SU-DHL-6 (cell line): ENCODE measurements around the gene CCK.

Experiments used
- H2AFZ ChIP-seq: fragments of 200-600 bp; sonication (generic); 2 replicates; pipeline ENCODE4 v1.6.1; 2014; ENCODE audit warnings: low read depth, mild to moderate bottlenecking, moderate library complexity, mixed read lengths, antibody characterized with exemption, low read length; ENCODE audit not compliant: severe bottlenecking
- H3F3A ChIP-seq: fragments of 200-600 bp; shearing (Covaris generic); 2 replicates; pipeline ENCODE4 v1.6.0; 2016; ENCODE audit warnings: antibody characterized with exemption, mild to moderate bottlenecking; ENCODE audit not compliant: insufficient read depth
- H3K27ac ChIP-seq: fragments of 200-600 bp; sonication (generic); 2 replicates; pipeline ENCODE4 v1.5.1; 2016; ENCODE audit warnings: low read depth, mild to moderate bottlenecking, low read length, moderate library complexity, mixed read lengths
- H3K27me3 ChIP-seq: fragments of 200-600 bp; sonication (generic), shearing (Covaris generic); 2 replicates; pipeline ENCODE4 v1.6.0; 2014; ENCODE audit warnings: mild to moderate bottlenecking, low read length
- H3K36me3 ChIP-seq: fragments of 200-600 bp; sonication (generic); 2 replicates; pipeline ENCODE4 v1.6.1; 2014; ENCODE audit warnings: mild to moderate bottlenecking, low read length, mixed read lengths
- H3K4me2 ChIP-seq: fragments of 300-600, 200-600 bp; shearing (Covaris generic), sonication (generic); 2 replicates; pipeline ENCODE4 v1.6.0; 2014; ENCODE audit warnings: low read length, low read depth, mild to moderate bottlenecking; ENCODE audit not compliant: poor library complexity, severe bottlenecking
- H3K4me3 ChIP-seq: fragments of 200-600 bp; sonication (generic); 2 replicates; pipeline ENCODE4 v1.5.1; 2014; ENCODE audit warnings: antibody characterized with exemption, low read length, mild to moderate bottlenecking, mixed read lengths; ENCODE audit not compliant: insufficient read depth, poor library complexity, severe bottlenecking
- H3K79me2 ChIP-seq: fragments of 200-600 bp; sonication (generic); 2 replicates; pipeline ENCODE4 v1.6.1; 2014; ENCODE audit warnings: mild to moderate bottlenecking, low read length, moderate library complexity; ENCODE audit not compliant: insufficient read depth
- H3K9ac ChIP-seq: fragments of 200-600 bp; sonication (generic); 2 replicates; pipeline ENCODE4 v1.7.0; 2014; ENCODE audit warnings: mild to moderate bottlenecking, low read length
- H3K9me2 ChIP-seq: fragments of 200-600 bp; sonication (generic); replicated peaks from 2 replicates; pipeline ENCODE4 v1.6.1; 2014; ENCODE audit warnings: low read length; ENCODE audit not compliant: insufficient read depth
- H3K9me3 ChIP-seq: fragments of 200-600 bp; sonication (generic); 2 replicates; pipeline ENCODE4 v1.6.1; 2014; ENCODE audit warnings: low read length, mixed read lengths; ENCODE audit not compliant: insufficient read depth
- H4K20me1 ChIP-seq: fragments of 200-600 bp; sonication (generic); 2 replicates; pipeline ENCODE4 v1.6.1; 2014; ENCODE audit warnings: low read depth, mild to moderate bottlenecking, antibody characterized with exemption, low read length, moderate library complexity, mixed read lengths
- CTCF ChIP-seq: fragments of 200-600 bp; sonication (generic); IDR thresholded peaks from one replicate; pipeline ENCODE4 v1.5.1; 2017; ENCODE audit warnings: antibody characterized with exemption, mild to moderate bottlenecking, low read length, moderate library complexity; ENCODE audit not compliant: insufficient read depth, poor library complexity, severe bottlenecking
- EZH2phosphoT487 ChIP-seq: fragments of 200-600 bp; sonication (generic), shearing (Covaris generic); conservative IDR thresholded peaks from 2 replicates; pipeline ENCODE4 v1.6.1; 2018; ENCODE audit warnings: mild to moderate bottlenecking, antibody characterized with exemption, low read length, moderate library complexity, mixed read lengths

Gene CCK

GRCh38 chr3:42264399-42265058 lies 1.5 kb downstream of the CCK start:
- H2AFZ ChIP-seq, result no peak overlapping the region
- H3K9ac ChIP-seq, result no peak overlapping the region
- H3K4me2 ChIP-seq, result no peak overlapping the region

GRCh38 chr3:42263354-42264346 lies 2.3 kb downstream of the CCK start:
- Histone ChIP-seq H3K4me3 (no peak overlapping the region), H3F3A (no peaks in the 10 kb centered on the region), H3K9me3 (no peaks in the 10 kb centered on the region), H3K79me2 (no peaks in the 10 kb centered on the region), H2AFZ (no peak overlapping the region), H3K27ac (no peak overlapping the region), H4K20me1 (no peaks in the 10 kb centered on the region), H3K9ac (no peak overlapping the region), H3K4me2 (no peak overlapping the region), H3K36me3 (no peaks in the 10 kb centered on the region), H3K9me2 (no peaks in the 10 kb centered on the region), H3K27me3 (no peaks in the 10 kb centered on the region)
- TF ChIP-seq CTCF (no peak), EZH2phosphoT487 (no peak)

More at GRCh38 chr3:42264399-42265058, 1.5 kb downstream of the CCK start:
- Histone ChIP-seq H3F3A (no peaks in the 10 kb centered on the region), H3K79me2 (no peaks in the 10 kb centered on the region), H3K9me2 (no peaks in the 10 kb centered on the region), H4K20me1 (no peaks in the 10 kb centered on the region), H3K36me3 (no peaks in the 10 kb centered on the region), H3K9me3 (no peaks in the 10 kb centered on the region), H3K27ac (no peak overlapping the region), H3K4me3 (no peak overlapping the region), H3K27me3 (no peaks in the 10 kb centered on the region)
- TF ChIP-seq EZH2phosphoT487 (no peak), CTCF (no peak)

GRCh38 chr3:42262525-42262924 lies 3.5 kb downstream of the CCK start:
- H3F3A ChIP-seq, result no peaks in the 10 kb centered on the region
- no peaks in the 10 kb centered on the region for H4K20me1 ChIP-seq
- H3K9ac ChIP-seq, result no peak overlapping the region
- no peaks in the 10 kb centered on the region for H3K27me3 ChIP-seq
- no peak overlapping the region for H3K4me3 ChIP-seq
- H3K4me2 ChIP-seq, result no peak overlapping the region
- no peaks in the 10 kb centered on the region for H3K79me2 ChIP-seq
- no peak for TF ChIP-seq CTCF
- no peak for TF ChIP-seq EZH2phosphoT487
- H3K9me2 ChIP-seq, result no peaks in the 10 kb centered on the region
- H2AFZ ChIP-seq, result no peak overlapping the region
- H3K27ac ChIP-seq, result no peak overlapping the region
- no peaks in the 10 kb centered on the region for H3K36me3 ChIP-seq
- no peaks in the 10 kb centered on the region for H3K9me3 ChIP-seq
